ENCODE measurements around the gene TMEM243.

Gene TMEM243

GRCh38 chr7:87152897-87153641 lies 66.5 kb downstream of the TMEM243 start:
- H3K27me3 ChIP-seq (replicated peaks; ENCODE audit: control insufficient read depth, insufficient read depth, low read length): no peaks in the 10 kb centered on the region
- H3K36me3 ChIP-seq (ENCODE audit: control insufficient read depth, insufficient read depth, low read length): no peaks in the 10 kb centered on the region
- TF ChIP-seq CTCF (IDR thresholded peaks at IDR 0.05; ENCODE audit: insufficient read depth, low read length, poor library complexity, severe bottlenecking): no peak
- H3K4me3 ChIP-seq (replicated peaks; ENCODE audit: low read depth, low read length): peak overlapping the region; percentile 87
- DNase-seq (ENCODE audit: extremely low read depth, insufficient read length): no peak

GRCh38 chr7:87152112-87152896 lies 67.2 kb downstream of the TMEM243 start, which contains the start of gene DMTF1:
Gene DMTF1, plus strand, starts transcription at chr7:87152453. Its CDS starts 12,489 bp downstream, at chr7:87164942.
- Histone ChIP-seq H3K4me3 (replicated peaks; ENCODE audit: low read depth, low read length) (peak within 1 kb of the TSS; percentile 87), H3K27me3 (replicated peaks; ENCODE audit: control insufficient read depth, insufficient read depth, low read length) (no peaks in the 10 kb centered on the region), H3K36me3 (ENCODE audit: control insufficient read depth, insufficient read depth, low read length) (no peaks in the 10 kb centered on the region)
- DNase-seq (ENCODE audit: extremely low read depth, insufficient read length): peak; percentile 95
- TF ChIP-seq CTCF (IDR thresholded peaks at IDR 0.05; ENCODE audit: insufficient read depth, low read length, poor library complexity, severe bottlenecking): no peak

GRCh38 chr7:87151729-87152111 lies 67.8 kb downstream of the TMEM243 start:
- no peak for TF ChIP-seq CTCF (IDR thresholded peaks at IDR 0.05; ENCODE audit: insufficient read depth, low read length, poor library complexity, severe bottlenecking)
- Histone ChIP-seq H3K4me3 (replicated peaks; ENCODE audit: low read depth, low read length) (peak overlapping the region; percentile 87), H3K36me3 (ENCODE audit: control insufficient read depth, insufficient read depth, low read length) (no peaks in the 10 kb centered on the region), H3K27me3 (replicated peaks; ENCODE audit: control insufficient read depth, insufficient read depth, low read length) (no peaks in the 10 kb centered on the region)
- DNase-seq (ENCODE audit: extremely low read depth, insufficient read length): no peak

- no peaks in the 10 kb centered on the region for H3K36me3 ChIP-seq (ENCODE audit: control insufficient read depth, insufficient read depth, low read length)
Measured at GRCh38 chr7:87151002-87151728, 68.4 kb downstream of the TMEM243 start.

More at GRCh38 chr7:87151002-87151728, 68.4 kb downstream of the TMEM243 start:
- no peak for TF ChIP-seq CTCF (IDR thresholded peaks at IDR 0.05; ENCODE audit: insufficient read depth, low read length, poor library complexity, severe bottlenecking)
- no peak for DNase-seq (ENCODE audit: extremely low read depth, insufficient read length)
- Histone ChIP-seq H3K27me3 (replicated peaks; ENCODE audit: control insufficient read depth, insufficient read depth, low read length) (no peaks in the 10 kb centered on the region), H3K4me3 (replicated peaks; ENCODE audit: low read depth, low read length) (peak overlapping the region; percentile 87; the same call in 1 of the 2 replicates)

Measured in GM06990 (cell line).